Common myeloid progenitor, CD34-positive (primary cell): ENCODE measurements around the gene MAN2B2.

Source experiments
- CTCF ChIA-PET: fragments of 350-600 bp; sonication (Branson Sonifier 250); formaldehyde crosslinking; loops from one replicate; lab custom pipeline; 2021; ENCODE audit warnings: antibody characterized with exemption; lab: Charles Lee
- POLR2A ChIA-PET: fragments of 350-600 bp; sonication (Branson Sonifier 250); formaldehyde crosslinking; loops from one replicate; lab custom pipeline; 2021; ENCODE audit warnings: antibody characterized with exemption; lab: Charles Lee
- DNase-seq, 3 donors: peaks; one replicate each; pipeline versions ENCODE4 v3.0.0 to v3.0.0-alpha.2; 2013
- H3K27ac ChIP-seq, 2 experiments: 1 replicate in 1 of 2; 2 replicates in 1 of 2; pipeline ENCODE4 v1.7.0; 2013; ENCODE audit warnings: inconsistent platforms in 2 of 2, low read length in 2 of 2, mild to moderate bottlenecking in 2 of 2, low read depth in 1 of 2, moderate library complexity in 1 of 2; ENCODE audit not compliant: severe bottlenecking in 2 of 2, insufficient read depth in 1 of 2, poor library complexity in 1 of 2
- H3K27me3 ChIP-seq, 5 experiments: replicated peaks in 2 of 5; 1 replicate in 3 of 5; 2 replicates in 2 of 5; pipeline versions ENCODE4 v1.6.1 to v1.7.0; 2013; ENCODE audit warnings: low read length in 4 of 5, mild to moderate bottlenecking in 2 of 5, moderate library complexity in 2 of 5, inconsistent platforms in 1 of 5; ENCODE audit not compliant: insufficient read depth in 5 of 5, control insufficient read depth in 4 of 5
- H3K36me3 ChIP-seq, 4 experiments: 1 replicate in 2 of 4; 2 replicates in 2 of 4; pipeline versions ENCODE4 v1.6.1 to v1.7.0; 2013; ENCODE audit warnings: low read length in 3 of 4, control low read depth in 1 of 4, mild to moderate bottlenecking in 1 of 4; ENCODE audit not compliant: control insufficient read depth in 4 of 4, insufficient read depth in 4 of 4
- H3K4me1 ChIP-seq, 4 experiments: 1 replicate in 3 of 4; 2 replicates in 1 of 4; pipeline versions ENCODE4 v1.6.1 to v1.7.1; 2013; ENCODE audit warnings: low read length in 3 of 4, mild to moderate bottlenecking in 3 of 4, control low read depth in 1 of 4, inconsistent platforms in 1 of 4, moderate library complexity in 1 of 4; ENCODE audit not compliant: control insufficient read depth in 4 of 4, insufficient read depth in 4 of 4; ENCODE audit errors: control extremely low read depth in 1 of 4
- H3K4me3 ChIP-seq, 7 experiments: 1 replicate in 4 of 7; 2 replicates in 3 of 7; pipeline versions ENCODE4 v1.5.1 to v1.7.0; 2013; ENCODE audit warnings: mild to moderate bottlenecking in 7 of 7, low read length in 6 of 7, moderate library complexity in 6 of 7, inconsistent platforms in 2 of 7, low read depth in 2 of 7, control low read depth in 1 of 7; ENCODE audit not compliant: insufficient read depth in 4 of 7, control insufficient read depth in 1 of 7; ENCODE audit errors: extremely low read depth in 1 of 7
- H3K9me3 ChIP-seq, 5 experiments: 1 replicate in 4 of 5; 2 replicates in 1 of 5; pipeline versions ENCODE4 v1.6.1 to v1.7.1; 2013; ENCODE audit warnings: low read length in 4 of 5, mild to moderate bottlenecking in 2 of 5, inconsistent platforms in 1 of 5, low read depth in 1 of 5, moderate library complexity in 1 of 5; ENCODE audit not compliant: control insufficient read depth in 4 of 5, insufficient read depth in 2 of 5; ENCODE audit errors: control extremely low read depth in 1 of 5
- WGBS: methylation state at CpG from one replicate; pipeline ENCODE4 v1.1.5; 2013; ENCODE audit not compliant: insufficient coverage; 5-methylcytosine and 5-hydroxymethylcytosine counted together

Gene MAN2B2

GRCh38 chr4:6591781-6592180 lies 16.8 kb downstream of the MAN2B2 start:
- WGBS: 86% methylated on average over 9 of the region's 9 CpGs
- no peak overlapping the region for H3K27ac ChIP-seq
- no peaks in the 10 kb centered on the region for H3K4me1 ChIP-seq
- ChIA-PET CTCF (interaction anchor here (0.7 to 1.0 kb wide), 2 partner anchors 20 to 75 kb away, joined by 3 read pairs; no protein-coding TSS in a partner anchor), POLR2A (no interaction called here)
- H3K36me3 ChIP-seq: peaks cover 10 to 47% (median 28%) of the 10 kb centered on the region in 4 experiments
- H3K27me3 ChIP-seq: no peaks in the 10 kb centered on the region
- H3K4me3 ChIP-seq: no peak overlapping the region
- H3K9me3 ChIP-seq: no peaks in the 10 kb centered on the region
- DNase-seq: no peak

- 99% methylated on average over 12 of the region's 16 CpGs for WGBS
- Histone ChIP-seq H3K27me3 (no peaks in the 10 kb centered on the region), H3K9me3 (no peaks in the 10 kb centered on the region), H3K4me3 (no peak overlapping the region), H3K27ac (no peak overlapping the region), H3K36me3 (peaks cover 10 to 51% (median 33%) of the 10 kb centered on the region in 4 experiments), H3K4me1 (no peaks in the 10 kb centered on the region)
- no peak for DNase-seq
- ChIA-PET CTCF (no interaction called here), POLR2A (interaction anchor here (0.6 kb wide), 1 partner anchor 48 kb away, joined by 3 read pairs; no protein-coding TSS in a partner anchor)
Measured at GRCh38 chr4:6592804-6593563, 18.0 kb downstream of the MAN2B2 start.

GRCh38 chr4:6594341-6594740 lies 19.4 kb downstream of the MAN2B2 start:
- POLR2A ChIA-PET: interaction anchor here (1.0 kb wide), 1 partner anchor 453 kb away, joined by 3 read pairs; no protein-coding TSS in a partner anchor
- WGBS: 98% methylated on average over 15 of the region's 22 CpGs

GRCh38 chr4:6594826-6595355 lies 19.9 kb downstream of the MAN2B2 start:
- Histone ChIP-seq H3K4me3 (no peak overlapping the region), H3K36me3 (peaks cover 9 to 50% (median 34%) of the 10 kb centered on the region in 4 experiments), H3K27me3 (no peaks in the 10 kb centered on the region), H3K27ac (no peak overlapping the region), H3K9me3 (no peaks in the 10 kb centered on the region), H3K4me1 (no peaks in the 10 kb centered on the region)
- WGBS: 98% methylated on average over 5 of the region's 7 CpGs
- ChIA-PET CTCF (no interaction called here), POLR2A (interaction anchor here (1.0 kb wide), 1 partner anchor 452 kb away, joined by 3 read pairs; no protein-coding TSS in a partner anchor)
- no peak for DNase-seq

More at GRCh38 chr4:6594341-6594740, 19.4 kb downstream of the MAN2B2 start:
- Histone ChIP-seq H3K27ac (no peak overlapping the region), H3K27me3 (no peaks in the 10 kb centered on the region), H3K36me3 (peaks cover 9 to 49% (median 35%) of the 10 kb centered on the region in 4 experiments), H3K4me3 (no peak overlapping the region), H3K4me1 (no peaks in the 10 kb centered on the region), H3K9me3 (no peaks in the 10 kb centered on the region)
- no peak for DNase-seq
- CTCF ChIA-PET: no interaction called here

- ChIA-PET CTCF (no interaction called here), POLR2A (no interaction called here)
- peaks cover 9 to 54% (median 38%) of the 10 kb centered on the region in 4 experiments for H3K36me3 ChIP-seq
- H3K27ac ChIP-seq: no peak overlapping the region
- no peaks in the 10 kb centered on the region for H3K27me3 ChIP-seq
- H3K9me3 ChIP-seq: no peaks in the 10 kb centered on the region
- DNase-seq: no peak
- H3K4me3 ChIP-seq: no peak overlapping the region
- no peaks in the 10 kb centered on the region for H3K4me1 ChIP-seq
- 85% methylated on average over 7 of the region's 16 CpGs for WGBS
Measured at GRCh38 chr4:6595897-6596537, 21.0 kb downstream of the MAN2B2 start.

GRCh38 chr4:6596948-6597347 lies 22.0 kb downstream of the MAN2B2 start:
- ChIA-PET POLR2A (no interaction called here), CTCF (no interaction called here)

GRCh38 chr4:6598127-6598526 lies 23.1 kb downstream of the MAN2B2 start:
- H3K36me3 ChIP-seq: peaks cover 9 to 65% (median 42%) of the 10 kb centered on the region in 4 experiments
- POLR2A ChIA-PET: no interaction called here

More at GRCh38 chr4:6596948-6597347, 22.0 kb downstream of the MAN2B2 start:
- DNase-seq: no peak
- no peaks in the 10 kb centered on the region for H3K27me3 ChIP-seq
- H3K4me3 ChIP-seq: no peak overlapping the region
- WGBS: 98% methylated on average over 17 of the region's 17 CpGs
- no peaks in the 10 kb centered on the region for H3K4me1 ChIP-seq
- no peaks in the 10 kb centered on the region for H3K9me3 ChIP-seq
- H3K27ac ChIP-seq: no peak overlapping the region
- peaks cover 9 to 55% (median 40%) of the 10 kb centered on the region in 4 experiments for H3K36me3 ChIP-seq

More at GRCh38 chr4:6598127-6598526, 23.1 kb downstream of the MAN2B2 start:
- CTCF ChIA-PET: no interaction called here
- 96% methylated on average over 9 of the region's 10 CpGs for WGBS
- no peaks in the 10 kb centered on the region for H3K9me3 ChIP-seq
- H3K27me3 ChIP-seq: no peaks in the 10 kb centered on the region
- no peak for DNase-seq
- H3K4me1 ChIP-seq: no peaks in the 10 kb centered on the region
- no peak overlapping the region for H3K4me3 ChIP-seq
- no peak overlapping the region for H3K27ac ChIP-seq
